ENCODE data around the gene ZFP69.

The ZFP69 gene

GRCh38 chr1:40508375-40509341 is 31.6 kb downstream of the ZFP69 start, which contains the start of gene EXO5:
Gene EXO5 (plus strand): TSS chr1:40508767. CDS start chr1:40514545, 5,778 bp downstream.
- DNase-seq = peak; percentile 76

- no peak for DNase-seq
These were observed 42.4 kb downstream of the ZFP69 start for GRCh38 chr1:40519517-40519916.

- no peak for DNase-seq
These were observed 53.8 kb downstream of the ZFP69 start for GRCh38 chr1:40530735-40531380.

- peak; percentile 90 for DNase-seq
These were observed 54.4 kb downstream of the ZFP69 start, which contains the start of gene ZNF684 for GRCh38 chr1:40531381-40532061. Gene ZNF684 (plus strand): TSS chr1:40531637. CDS start chr1:40533167, 1,530 bp downstream.

- DNase-seq = no peak
These were observed 54.9 kb downstream of the ZFP69 start for GRCh38 chr1:40532062-40532389.

- no peak for DNase-seq
These were observed 55.8 kb downstream of the ZFP69 start for GRCh38 chr1:40532844-40533424.

GRCh38 chr1:40534589-40534988 is 57.5 kb downstream of the ZFP69 start:
- no peak for DNase-seq

GRCh38 chr1:40535732-40536131 is 58.6 kb downstream of the ZFP69 start:
- no peak for DNase-seq

GRCh38 chr1:40539338-40539737 is 62.2 kb downstream of the ZFP69 start:
- DNase-seq = no peak
